HFF-Myc (cell line): Measurements from ENCODE around the gene KLK5.

Experiments used
- DNase-seq: peaks from one replicate; pipeline ENCODE4 v3.0.0-alpha.2; 2011; ENCODE audit warnings: low read depth; ENCODE audit errors: extremely low read depth
- H3K4me3 ChIP-seq: replicated peaks from 2 replicates; pipeline ENCODE4 v1.5.1; 2011; ENCODE audit warnings: low read depth, mild to moderate bottlenecking, control low read depth, low read length
- TF ChIP-seq, protein P1 (sequence below): IDR thresholded peaks from 2 replicates; pipeline ENCODE4 v1.5.1; 2012; ENCODE audit warnings: mild to moderate bottlenecking, low read depth, low read length, control low read depth; ENCODE audit errors: missing control alignments

KLK5 gene, protein sequence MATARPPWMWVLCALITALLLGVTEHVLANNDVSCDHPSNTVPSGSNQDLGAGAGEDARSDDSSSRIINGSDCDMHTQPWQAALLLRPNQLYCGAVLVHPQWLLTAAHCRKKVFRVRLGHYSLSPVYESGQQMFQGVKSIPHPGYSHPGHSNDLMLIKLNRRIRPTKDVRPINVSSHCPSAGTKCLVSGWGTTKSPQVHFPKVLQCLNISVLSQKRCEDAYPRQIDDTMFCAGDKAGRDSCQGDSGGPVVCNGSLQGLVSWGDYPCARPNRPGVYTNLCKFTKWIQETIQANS

DNA sequence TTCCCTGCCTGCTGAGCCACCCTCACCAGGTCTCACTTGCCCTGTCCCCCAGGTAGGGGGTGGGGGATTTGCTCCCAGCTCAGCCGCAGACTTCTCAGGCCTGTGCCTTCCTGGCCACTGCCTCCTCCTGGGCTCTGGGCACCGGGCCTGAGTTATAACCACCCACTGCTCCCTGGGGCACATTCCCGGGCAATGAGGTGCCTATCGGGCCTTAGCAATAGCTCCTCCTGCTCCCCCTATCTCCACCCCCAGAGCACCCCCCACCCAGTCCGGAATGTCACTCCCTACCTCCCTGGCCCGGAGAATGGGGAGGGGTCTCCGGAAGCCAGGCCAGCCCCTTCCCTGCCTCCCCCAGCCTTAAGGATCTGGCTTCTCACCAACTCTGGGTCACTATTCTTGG is at the start of gene KLK5:
Gene KLK5, minus strand, starts transcription at position 129 of the 400 bp plus-strand sequence. CDS start 381 bp downstream, outside the sequence.
- DNase-seq: no peak
- TF ChIP-seq, protein P1, sequence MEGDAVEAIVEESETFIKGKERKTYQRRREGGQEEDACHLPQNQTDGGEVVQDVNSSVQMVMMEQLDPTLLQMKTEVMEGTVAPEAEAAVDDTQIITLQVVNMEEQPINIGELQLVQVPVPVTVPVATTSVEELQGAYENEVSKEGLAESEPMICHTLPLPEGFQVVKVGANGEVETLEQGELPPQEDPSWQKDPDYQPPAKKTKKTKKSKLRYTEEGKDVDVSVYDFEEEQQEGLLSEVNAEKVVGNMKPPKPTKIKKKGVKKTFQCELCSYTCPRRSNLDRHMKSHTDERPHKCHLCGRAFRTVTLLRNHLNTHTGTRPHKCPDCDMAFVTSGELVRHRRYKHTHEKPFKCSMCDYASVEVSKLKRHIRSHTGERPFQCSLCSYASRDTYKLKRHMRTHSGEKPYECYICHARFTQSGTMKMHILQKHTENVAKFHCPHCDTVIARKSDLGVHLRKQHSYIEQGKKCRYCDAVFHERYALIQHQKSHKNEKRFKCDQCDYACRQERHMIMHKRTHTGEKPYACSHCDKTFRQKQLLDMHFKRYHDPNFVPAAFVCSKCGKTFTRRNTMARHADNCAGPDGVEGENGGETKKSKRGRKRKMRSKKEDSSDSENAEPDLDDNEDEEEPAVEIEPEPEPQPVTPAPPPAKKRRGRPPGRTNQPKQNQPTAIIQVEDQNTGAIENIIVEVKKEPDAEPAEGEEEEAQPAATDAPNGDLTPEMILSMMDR: no peak
- no peak within 1 kb of the TSS for H3K4me3 ChIP-seq

DNA sequence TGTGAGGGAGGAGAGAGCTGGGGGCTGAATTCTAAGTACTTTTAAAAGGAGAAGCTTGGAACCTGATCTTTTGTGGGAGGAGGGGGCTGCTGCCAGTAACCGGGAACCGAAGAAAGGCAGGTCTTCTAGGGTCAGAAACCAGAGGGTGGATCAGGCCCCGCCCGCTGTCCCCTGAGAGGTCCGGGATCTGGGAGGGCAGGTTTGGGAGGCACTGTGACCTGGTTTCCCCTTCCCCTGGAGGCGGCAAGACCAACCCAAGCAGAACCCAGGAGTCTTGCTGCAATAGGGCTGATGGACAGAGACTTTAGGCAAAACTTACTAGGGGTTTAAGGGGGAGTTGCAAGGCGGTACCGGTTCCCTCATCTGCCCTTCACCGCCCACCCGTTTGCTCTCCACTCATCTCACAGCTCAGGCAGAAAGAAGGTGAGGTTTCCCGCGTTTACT is 49.3 kb upstream of the KLK5 start:
- DNase-seq: no peak
- TF ChIP-seq, protein P1: no peak
- no peak overlapping the region for H3K4me3 ChIP-seq

DNA sequence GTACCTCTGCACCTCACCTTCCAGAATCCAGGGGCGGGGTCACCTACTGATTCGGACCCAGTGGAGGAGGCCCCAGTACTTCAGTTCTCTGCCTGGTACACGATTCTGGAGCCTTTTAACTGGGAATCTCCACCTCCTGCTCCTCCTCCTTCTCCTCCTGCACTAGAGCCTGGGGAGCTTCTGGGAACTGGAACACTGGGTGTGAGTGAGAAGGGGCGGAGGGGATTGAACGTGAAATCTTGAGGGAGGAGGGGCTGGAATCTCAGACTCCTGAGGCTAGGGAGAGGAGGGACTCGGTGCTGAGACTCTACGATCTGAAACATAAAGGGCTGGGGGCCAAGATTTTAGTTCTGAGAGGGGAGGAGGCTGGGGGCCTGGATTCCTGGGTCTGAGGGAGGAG is 48.7 kb upstream of the KLK5 start, which contains the start of gene KLK8:
Gene KLK8, minus strand, starts transcription at position 90 of the 400 bp plus-strand sequence. CDS start 437 bp downstream, outside the sequence.
- TF ChIP-seq, protein P1: no peak
- H3K4me3 ChIP-seq: no peak within 1 kb of the TSS
- no peak for DNase-seq

DNA sequence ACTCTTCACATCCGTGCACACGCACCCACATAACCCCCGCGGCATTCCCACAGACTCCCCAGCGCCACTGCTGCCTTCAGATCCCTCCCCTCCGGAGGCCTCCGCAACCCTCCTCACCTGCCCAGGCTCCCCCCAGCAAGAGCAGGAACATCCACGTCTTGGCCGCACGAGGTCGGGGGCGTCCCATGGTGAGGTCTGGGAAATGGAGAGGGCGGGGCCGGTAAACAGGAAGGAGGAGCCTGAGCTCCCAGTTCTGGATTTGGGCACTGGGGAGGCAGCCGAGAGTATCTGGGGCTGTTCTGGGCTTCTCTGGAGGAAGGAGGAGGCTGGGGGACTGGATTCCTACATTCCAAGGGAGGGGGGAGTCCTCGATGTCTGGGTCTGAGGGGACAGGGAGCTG is 48.1 kb upstream of the KLK5 start:
- TF ChIP-seq, protein P1: no peak
- no peak for DNase-seq
- H3K4me3 ChIP-seq: no peak overlapping the region

DNA sequence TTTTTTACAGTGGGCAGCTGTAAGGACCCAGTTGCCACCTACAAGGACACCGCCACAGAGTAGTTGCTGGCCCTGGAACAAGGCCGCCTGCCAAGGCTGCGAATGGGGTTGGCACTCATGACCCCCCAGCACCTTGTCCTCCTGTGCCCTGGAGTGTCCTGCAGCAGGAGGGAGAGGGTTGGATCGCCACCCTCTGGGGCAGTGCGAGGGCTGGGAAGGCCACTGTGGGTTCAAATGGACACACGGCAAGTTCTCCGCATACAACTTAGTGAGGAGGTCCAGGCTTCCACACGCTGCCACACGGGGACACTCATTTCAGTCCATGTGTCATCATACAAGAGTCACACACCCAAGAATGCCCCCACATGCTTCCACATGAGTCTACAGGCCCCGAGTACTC is 47.6 kb upstream of the KLK5 start:
- H3K4me3 ChIP-seq: no peak overlapping the region
- no peak for DNase-seq
- TF ChIP-seq, protein P1: no peak

DNA sequence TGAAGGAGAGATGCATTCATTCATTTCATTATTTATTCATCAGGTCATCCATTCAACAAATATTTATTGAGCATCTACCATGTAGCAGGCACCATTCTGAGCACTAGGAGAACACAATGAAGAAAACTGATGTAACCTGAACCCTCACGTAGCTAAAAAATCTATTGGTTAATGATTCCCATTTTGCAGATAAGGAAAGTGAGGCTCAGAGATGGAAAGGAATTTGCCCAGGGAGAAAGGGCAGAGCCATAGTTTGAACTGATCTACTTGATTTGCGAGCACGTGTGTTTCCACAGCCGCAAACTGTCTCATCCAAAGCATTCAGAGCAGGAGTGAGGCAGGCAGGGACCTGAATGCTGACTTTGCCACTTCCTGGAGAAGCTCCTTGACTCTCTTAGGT is 45.8 kb upstream of the KLK5 start:
- TF ChIP-seq, protein P1: no peak
- no peak for DNase-seq
- H3K4me3 ChIP-seq: no peak overlapping the region
